HepG2 (cell line): ENCODE data around the gene ZBTB20. TPM values are rescaled to one million over a fixed set of nuclear protein-coding genes. Genes with fewer than 3 reads are reported as not detected.

Experiments used
- DR1 ChIP-seq: sonication (generic); formaldehyde crosslinking; IDR thresholded peaks from 2 replicates; pipeline ENCODE4 v1.8.0; 2021; ENCODE audit warnings: mild to moderate bottlenecking, missing genetic modification reagents, inconsistent platforms
- GATAD2A ChIP-seq: IDR thresholded peaks from 2 replicates; pipeline ENCODE4 v1.6.1; 2016
- HNF4A ChIP-seq: sonication (generic); formaldehyde crosslinking; IDR thresholded peaks from 2 replicates; pipeline ENCODE4 v1.4.0; 2020; ENCODE audit warnings: missing genetic modification reagents
- KLF13 ChIP-seq: sonication (generic); formaldehyde crosslinking; IDR thresholded peaks from 2 replicates; pipeline ENCODE4 v1.4.0; 2020; ENCODE audit warnings: mild to moderate bottlenecking, missing genetic modification reagents
- NKX3-1 ChIP-seq: sonication (generic); formaldehyde crosslinking; IDR thresholded peaks from 2 replicates; pipeline ENCODE4 v1.5.0; 2020; ENCODE audit warnings: missing genetic modification reagents
- NR2F2 ChIP-seq: IDR thresholded peaks from 2 replicates; pipeline ENCODE4 v1.6.1; 2012; ENCODE audit warnings: low read depth, inconsistent platforms, borderline replicate concordance
- NR2F6 ChIP-seq, 2 experiments: IDR thresholded peaks; 2 replicates each; pipeline ENCODE4 v1.6.1; 2016; ENCODE audit warnings: antibody characterized with exemption in 1 of 2, mild to moderate bottlenecking in 1 of 2
- PHB2 ChIP-seq: fragments of 450-650 bp; IDR thresholded peaks from 2 replicates; pipeline ENCODE4 v1.6.1; 2018; ENCODE audit not compliant: partially characterized antibody
- PREB ChIP-seq: sonication (generic); formaldehyde crosslinking; IDR thresholded peaks from 2 replicates; pipeline ENCODE4 v1.4.0; 2020; ENCODE audit warnings: missing genetic modification reagents
- STAG1 ChIP-seq: sonication (generic); formaldehyde crosslinking; IDR thresholded peaks from 2 replicates; pipeline ENCODE4 v1.4.0; 2020; ENCODE audit warnings: missing genetic modification reagents
- SYNCRIP ChIP-seq: fragments of 200-400 bp; formaldehyde crosslinking; IDR thresholded peaks from 2 replicates; pipeline ENCODE4 v1.6.1; 2018; ENCODE audit warnings: mild to moderate bottlenecking, low read depth, low read length; ENCODE audit not compliant: insufficient read depth
- THYN1 ChIP-seq: sonication (generic); formaldehyde crosslinking; IDR thresholded peaks from 2 replicates; pipeline ENCODE4 v1.8.1; 2023; ENCODE audit warnings: low read depth, mild to moderate bottlenecking, moderate library complexity, missing genetic modification reagents, borderline replicate concordance
- ZBTB7B ChIP-seq: sonication (generic); formaldehyde crosslinking; IDR thresholded peaks from 2 replicates; pipeline ENCODE4 v1.4.0; 2020; ENCODE audit warnings: missing genetic modification reagents
- ZNF564 ChIP-seq: sonication (generic); formaldehyde crosslinking; IDR thresholded peaks from 2 replicates; pipeline ENCODE4 v1.8.1; 2023; ENCODE audit warnings: mild to moderate bottlenecking, missing genetic modification reagents
- ZNF782 ChIP-seq: sonication (generic); formaldehyde crosslinking; IDR thresholded peaks from 2 replicates; pipeline ENCODE4 v1.4.0; 2020; ENCODE audit warnings: missing genetic modification reagents, mild to moderate bottlenecking, borderline replicate concordance
- ZNF891 ChIP-seq: sonication (generic); formaldehyde crosslinking; IDR thresholded peaks from 2 replicates; pipeline ENCODE4 v1.5.0; 2020; ENCODE audit warnings: mild to moderate bottlenecking, missing genetic modification reagents
- ZSCAN20 ChIP-seq: sonication (generic); formaldehyde crosslinking; IDR thresholded peaks from 2 replicates; pipeline ENCODE4 v1.4.0; 2020; ENCODE audit warnings: missing genetic modification reagents, mild to moderate bottlenecking, borderline replicate concordance
- polyA plus RNA-seq, 8 experiments: library from polyadenylated mRNA; depleted of rRNA in 3 of 8; stranded (reverse) in 7 of 8; unstranded in 1 of 8; fragments of >200 nt; fragmentation: Illumina TruSeq in 4 of 8; extraction: Trizol in 4 of 8; gene quantifications; 2 replicates each; pipeline versions ENCODE4 v1.2.1 to v1.2.3, GENCODE V29; 2011 to 2016; ENCODE audit warnings: low read depth in 4 of 8, missing spikeins in 1 of 8, mixed read lengths in 1 of 8; ENCODE audit not compliant: insufficient read depth in 1 of 8
- total RNA-seq, 5 experiments: library from RNA; depleted of rRNA; stranded (reverse); fragments of >200 nt; fragmentation: Illumina TruSeq; extraction: Trizol; gene quantifications; 2 replicates each; pipeline ENCODE4 v1.2.3, GENCODE V29; 2016; ENCODE audit warnings: low read depth in 1 of 5

ZBTB20 gene
- total and polyA plus RNA-seq, 2 of the 13 experiments (the other 11 are each of a cell fraction or from before 2014, with no cell fraction given) = 1.9 to 8.8 TPM

GRCh38 chr3:114707252-114707860 is 439.7 kb downstream of the ZBTB20 start (continued):
- 0 out of 2 replicates have a peak, but pooled peaks have one; percentile 17 for TF ChIP-seq NR2F6 (IDR thresholded peaks at IDR 0.05)
- TF ChIP-seq NR2F6 (CRISPR knock-in tag; IDR thresholded peaks at IDR 0.05) = no peak
- TF ChIP-seq ZNF891 = no peak
- no peak for TF ChIP-seq ZSCAN20 (CRISPR knock-in tag)
- no peak for TF ChIP-seq NKX3-1 (CRISPR knock-in tag)
- no peak for TF ChIP-seq ZNF564 (CRISPR knock-in tag)
- TF ChIP-seq DR1 = no peak
- TF ChIP-seq HNF4A (CRISPR knock-in tag) = peak; percentile 42; the same call in 1 of the 2 replicates
- no peak for TF ChIP-seq PHB2
- TF ChIP-seq THYN1 (CRISPR knock-in tag) = no peak
- no peak for TF ChIP-seq ZBTB7B (CRISPR knock-in tag)
- TF ChIP-seq NR2F2 = no peak
- no peak for TF ChIP-seq SYNCRIP
- TF ChIP-seq KLF13 = no peak
- no peak for TF ChIP-seq PREB
- peak; percentile 40 for TF ChIP-seq STAG1 (CRISPR knock-in tag)
- peak; percentile 35; the same call in 1 of the 2 replicates for TF ChIP-seq GATAD2A (CRISPR knock-in tag)
- TF ChIP-seq ZNF782 (CRISPR knock-in tag) = no peak
- TF ChIP-seq, all 625 proteins: peak for 16
